PC-3 (cell line): ENCODE results near the gene B4GALNT4. TPM values are rescaled to one million over a fixed set of nuclear protein-coding genes. Genes with fewer than 3 reads are reported as not detected.
"Not testable (repeated sequence)": the region's sequence is repeated elsewhere in the genome, so short reads cannot be mapped to it uniquely, and the experiment has no call there.

Experiments
- ATAC-seq: fragments of 200-7000 bp; cut with Tn5 transposase; 2 replicates; pipeline ENCODE4 v1.9.1; 2020; ENCODE audit warnings: mild to moderate bottlenecking, moderate library complexity
- BruUV-seq: library from RNA; stranded (reverse); fragments of 400-500 nt; replicated peaks from 2 replicates; lab custom pipeline; 2021; lab: Mats Ljungman, UMichigan
- CTCF ChIA-PET: fragments of 300-600 bp; sonication (Branson Sonifier 250); formaldehyde crosslinking; loops from one replicate; lab custom pipeline; 2022; ENCODE audit warnings: antibody characterized with exemption; lab: Charles Lee
- POLR2A ChIA-PET: fragments of 300-600 bp; sonication (Branson Sonifier 250); formaldehyde crosslinking; loops from one replicate; lab custom pipeline; 2022; ENCODE audit warnings: antibody characterized with exemption; ENCODE audit not compliant: unreplicated experiment; lab: Charles Lee
- DNase-seq: peaks from one replicate; pipeline ENCODE4 v3.0.0-alpha.2; 2015
- H2AFZ ChIP-seq: fragments of 300-600 bp; sonication (generic); 2 replicates; pipeline ENCODE4 v1.6.0; 2016; ENCODE audit warnings: antibody characterized with exemption, low read length
- H3F3A ChIP-seq: fragments of 300-600 bp; sonication (generic); one replicate; pipeline ENCODE4 v1.6.0; 2017; ENCODE audit warnings: antibody characterized with exemption, low read length, control low read depth, mild to moderate bottlenecking; ENCODE audit not compliant: unreplicated experiment
- H3K27ac ChIP-seq: fragments of 300-600 bp; sonication (generic); 2 replicates; pipeline ENCODE4 v1.5.1; 2016; ENCODE audit warnings: mild to moderate bottlenecking, low read length
- H3K27me3 ChIP-seq: fragments of 300-600 bp; sonication (generic); 2 replicates; pipeline ENCODE4 v1.6.1; 2016; ENCODE audit warnings: low read length, mixed read lengths
- H3K36me3 ChIP-seq: fragments of 300-600 bp; sonication (generic); 2 replicates; pipeline ENCODE4 v1.6.1; 2016; ENCODE audit warnings: low read depth, mixed run types, low read length, mixed read lengths
- H3K4me1 ChIP-seq: fragments of 300-600 bp; sonication (generic); 2 replicates; pipeline ENCODE4 v1.5.1; 2016; ENCODE audit warnings: low read length; ENCODE audit not compliant: insufficient read depth
- H3K4me2 ChIP-seq: fragments of 300-600 bp; sonication (generic); 2 replicates; pipeline ENCODE4 v1.6.0; 2016; ENCODE audit warnings: low read length
- H3K4me3 ChIP-seq: fragments of 300-600 bp; sonication (generic); 2 replicates; pipeline ENCODE4 v1.5.1; 2016; ENCODE audit warnings: mild to moderate bottlenecking, low read length, mixed read lengths
- H3K79me2 ChIP-seq: fragments of 300-600 bp; sonication (generic); 2 replicates; pipeline ENCODE4 v1.6.1; 2017; ENCODE audit warnings: low read length, mixed read lengths
- H3K9ac ChIP-seq: fragments of 300-600 bp; sonication (generic); 2 replicates; pipeline ENCODE4 v1.6.0; 2016; ENCODE audit warnings: mild to moderate bottlenecking, low read length
- H3K9me2 ChIP-seq: fragments of 300-600 bp; sonication (generic); replicated peaks from 2 replicates; pipeline ENCODE4 v1.6.1; 2016; ENCODE audit warnings: mixed run types, low read length, mixed read lengths
- H3K9me3 ChIP-seq: fragments of 300-600 bp; sonication (generic); 2 replicates; pipeline ENCODE4 v1.6.1; 2016; ENCODE audit warnings: low read length, mixed read lengths
- H4K20me1 ChIP-seq: fragments of 300-600 bp; sonication (generic); 2 replicates; pipeline ENCODE4 v1.6.1; 2016; ENCODE audit warnings: low read length, mixed read lengths
- CTCF ChIP-seq: fragments of 300-600 bp; sonication (generic); conservative IDR thresholded peaks from 2 replicates; pipeline ENCODE4 v1.5.1; 2017; ENCODE audit warnings: antibody characterized with exemption, low read depth, mild to moderate bottlenecking, low read length
- EZH2 ChIP-seq: fragments of 300-600 bp; sonication (generic); IDR thresholded peaks from one replicate; pipeline ENCODE4 v1.6.1; 2017; ENCODE audit warnings: antibody characterized with exemption, mild to moderate bottlenecking, low read length; ENCODE audit not compliant: unreplicated experiment
- EZH2phosphoT487 ChIP-seq: fragments of 300-600 bp; sonication (generic); IDR thresholded peaks from 2 replicates; pipeline ENCODE4 v1.6.1; 2018; ENCODE audit warnings: mild to moderate bottlenecking, antibody characterized with exemption, low read length, borderline replicate concordance
- intact Hi-C: fragments of 100-400 bp; cut with micrococcal nuclease; formaldehyde crosslinking; loops from 2 replicates; pipeline ENCODE4 v1.9.0; 2023
- total RNA-seq: library from RNA; depleted of rRNA; stranded (reverse); fragments of >200 nt; gene quantifications from 2 replicates; pipeline ENCODE4 v1.2.3, GENCODE V29; 2014

Gene B4GALNT4
- total RNA-seq, 1 experiment from 2014 or later, result 52.9 TPM

GRCh38 chr11:409008-409599 lies 39.8 kb downstream of the B4GALNT4 start:
- Histone ChIP-seq H3K36me3 (peaks cover 2% of the 10 kb centered on the region), H3K9ac (no peak overlapping the region), H3F3A (no peaks in the 10 kb centered on the region), H3K9me3 (no peaks in the 10 kb centered on the region), H3K4me1 (peaks cover 7% of the 10 kb centered on the region; the same call in 1 of the 2 replicates), H3K9me2 (no peaks in the 10 kb centered on the region), H4K20me1 (no peaks in the 10 kb centered on the region), H3K27ac (no peak overlapping the region), H2AFZ (no peak overlapping the region), H3K79me2 (peaks cover 4% of the 10 kb centered on the region; the same call in 1 of the 2 replicates), H3K27me3 (no peaks in the 10 kb centered on the region), H3K4me2 (no peak overlapping the region), H3K4me3 (no peak overlapping the region)
- ChIA-PET POLR2A (no interaction called here), CTCF (no interaction called here)
- no TSS peak for BruUV-seq
- DNase-seq (no peak), ATAC-seq (no peak)
- intact Hi-C loops, result no loop called here
- no peak for TF ChIP-seq EZH2
- no peak for TF ChIP-seq CTCF
- TF ChIP-seq EZH2phosphoT487, result no peak

- no TSS peak for BruUV-seq
- H3K9ac ChIP-seq, result no peak overlapping the region
- H3K79me2 ChIP-seq, result peaks cover 10% of the 10 kb centered on the region
- no peak overlapping the region for H2AFZ ChIP-seq
- ATAC-seq, result no peak
- no peak overlapping the region for H3K4me2 ChIP-seq
- H3K4me3 ChIP-seq, result no peak overlapping the region
- H3K4me1 ChIP-seq, result peaks cover 13% of the 10 kb centered on the region
- no peaks in the 10 kb centered on the region for H3K9me2 ChIP-seq
- H3K9me3 ChIP-seq, result no peaks in the 10 kb centered on the region
- no peaks in the 10 kb centered on the region for H4K20me1 ChIP-seq
- TF ChIP-seq EZH2phosphoT487 (no peak), EZH2 (no peak), CTCF (no peak)
- H3F3A ChIP-seq, result no peaks in the 10 kb centered on the region
- DNase-seq, result no peak
- ChIA-PET POLR2A (no interaction called here), CTCF (no interaction called here)
- H3K27ac ChIP-seq, result no peak overlapping the region
- no peaks in the 10 kb centered on the region for H3K27me3 ChIP-seq
- no peaks in the 10 kb centered on the region for H3K36me3 ChIP-seq
- intact Hi-C loops, result no loop called here
Measured at GRCh38 chr11:409600-410483, 40.5 kb downstream of the B4GALNT4 start.

GRCh38 chr11:410711-411110 lies 41.4 kb downstream of the B4GALNT4 start:
- H3F3A ChIP-seq, BruUV-seq, H3K27me3 ChIP-seq, H3K4me3 ChIP-seq, ATAC-seq, intact Hi-C loops, H4K20me1 ChIP-seq, H3K9me3 ChIP-seq, H3K9ac ChIP-seq, H2AFZ ChIP-seq, DNase-seq, H3K9me2 ChIP-seq, H3K27ac ChIP-seq, H3K36me3 ChIP-seq, H3K4me2 ChIP-seq, POLR2A ChIA-PET, CTCF ChIA-PET: not testable (repeated sequence)
- Histone ChIP-seq H3K4me1 (peaks cover 19% of the 10 kb centered on the region), H3K79me2 (peaks cover 16% of the 10 kb centered on the region)

- H3K4me3 ChIP-seq, ATAC-seq, H3K36me3 ChIP-seq, H3K9me3 ChIP-seq, H3F3A ChIP-seq, POLR2A ChIA-PET, DNase-seq, H3K9ac ChIP-seq, CTCF ChIA-PET, H3K27ac ChIP-seq, H3K9me2 ChIP-seq, H3K27me3 ChIP-seq, H3K4me2 ChIP-seq, BruUV-seq, H4K20me1 ChIP-seq, intact Hi-C loops, H2AFZ ChIP-seq: not testable (repeated sequence)
- H3K4me1 ChIP-seq, result peaks cover 24% of the 10 kb centered on the region
- H3K79me2 ChIP-seq, result peaks cover 24% of the 10 kb centered on the region
Measured at GRCh38 chr11:411520-411919, 42.2 kb downstream of the B4GALNT4 start.
